ENCODE results near the gene TSEN2. TPM values are rescaled to one million over a fixed set of nuclear protein-coding genes. Genes with fewer than 3 reads are reported as not detected.

Gene TSEN2
- total RNA-seq, 4 donors from 2014 or later: 20.9 to 47.6 (median 30.1) TPM

GRCh38 chr3:12483410-12483809, 870 bp upstream of the TSEN2 start:
- TF ChIP-seq CTCF (IDR thresholded peaks at IDR 0.05) (no peak), POLR2AphosphoS5 (IDR thresholded peaks at IDR 0.05) (no peak), EP300 (IDR thresholded peaks at IDR 0.05; ENCODE audit: low read depth) (no peak), POLR2A (IDR thresholded peaks at IDR 0.05) (no peak)
- Histone ChIP-seq H3K36me3 (no peaks in the 10 kb centered on the region), H3K9me3 (no peaks in the 10 kb centered on the region), H3K4me1 (peaks cover 9 to 53% (median 31%) of the 10 kb centered on the region in 4 donors), H3K4me3 (peak overlapping the region in 2 of 4 donors; percentile 65 to 75), H3K27ac (peak overlapping the region; percentile 80 to 91 (median 87)), H3K27me3 (no peaks in the 10 kb centered on the region)
- DNase-seq: no peak
- 31% methylated on average over 1 of the region's 1 CpG; no CpG with 5 or more reads in 1 of the 2 donors for WGBS, 2 donors (ENCODE audit: low coverage in 1 of 2)
- intact Hi-C loops (cut with DNase I; ENCODE audit: low total_unique reads): no loop called here
- in situ Hi-C loops (cut with MboI; ENCODE audit: low pct_ligation_motif_present in 1 of 4, low pct_unique_long_range_greater_than_20kb in 1 of 4, low sequenced_read_pairs in 3 of 4): loop anchor here in 2 of 4 donors (5.0 to 25.0 kb wide), 2 partner anchors 346 kb away; no protein-coding TSS in a partner anchor

GRCh38 chr3:12483872-12484197, 445 bp upstream of the TSEN2 start:
- no peaks in the 10 kb centered on the region for H3K36me3 ChIP-seq
- no peaks in the 10 kb centered on the region for H3K27me3 ChIP-seq
- no peak for DNase-seq
- H3K4me3 ChIP-seq: peak overlapping the region; percentile 8 to 75 (median 62)
- peak overlapping the region; percentile 80 to 91 (median 87) for H3K27ac ChIP-seq
- intact Hi-C loops (cut with DNase I; ENCODE audit: low total_unique reads) (no loop called here), in situ Hi-C loops (cut with MboI; ENCODE audit: low pct_ligation_motif_present in 1 of 4, low pct_unique_long_range_greater_than_20kb in 1 of 4, low sequenced_read_pairs in 3 of 4) (loop anchor here in 2 of 4 donors (5.0 to 25.0 kb wide), 2 partner anchors 347 kb away; no protein-coding TSS in a partner anchor)
- TF ChIP-seq POLR2AphosphoS5 (IDR thresholded peaks at IDR 0.05) (no peak), CTCF (IDR thresholded peaks at IDR 0.05) (no peak), EP300 (IDR thresholded peaks at IDR 0.05; ENCODE audit: low read depth) (no peak), POLR2A (IDR thresholded peaks at IDR 0.05) (no peak)
- 6% methylated on average over 10 of the region's 10 CpGs; no CpG with 5 or more reads in 1 of the 2 donors for WGBS, 2 donors (ENCODE audit: low coverage in 1 of 2)
- peaks cover 9 to 53% (median 31%) of the 10 kb centered on the region in 4 donors for H3K4me1 ChIP-seq
- no peaks in the 10 kb centered on the region for H3K9me3 ChIP-seq

- in situ Hi-C loops (cut with MboI; ENCODE audit: low pct_ligation_motif_present in 1 of 4, low pct_unique_long_range_greater_than_20kb in 1 of 4, low sequenced_read_pairs in 3 of 4): loop anchor here in 2 of 4 donors (5.0 to 25.0 kb wide), 2 partner anchors 348 kb away; no protein-coding TSS in a partner anchor
- H3K4me3 ChIP-seq: peak overlapping the region; percentile 58 to 75 (median 62)
- H3K27me3 ChIP-seq: no peaks in the 10 kb centered on the region
- H3K36me3 ChIP-seq: no peaks in the 10 kb centered on the region
- no peaks in the 10 kb centered on the region for H3K9me3 ChIP-seq
- 2 to 4% methylated on average over 4 to 5 of the region's 5 CpGs for WGBS, 2 donors (ENCODE audit: low coverage in 1 of 2)
- H3K27ac ChIP-seq: peak overlapping the region; percentile 80 to 91 (median 87)
- TF ChIP-seq CTCF (IDR thresholded peaks at IDR 0.05) (no peak), POLR2AphosphoS5 (IDR thresholded peaks at IDR 0.05) (no peak), EP300 (IDR thresholded peaks at IDR 0.05; ENCODE audit: low read depth) (no peak), POLR2A (IDR thresholded peaks at IDR 0.05) (no peak)
- intact Hi-C loops (cut with DNase I; ENCODE audit: low total_unique reads): no loop called here
- no peak for DNase-seq
- peaks cover 9 to 44% (median 24%) of the 10 kb centered on the region in 4 donors for H3K4me1 ChIP-seq
Observed at GRCh38 chr3:12484983-12485327, 675 bp downstream of the TSEN2 start.

- DNase-seq: no peak
- H3K4me3 ChIP-seq: no peak overlapping the region
- TF ChIP-seq POLR2A (IDR thresholded peaks at IDR 0.05) (no peak), POLR2AphosphoS5 (IDR thresholded peaks at IDR 0.05) (no peak), CTCF (IDR thresholded peaks at IDR 0.05) (no peak), EP300 (IDR thresholded peaks at IDR 0.05; ENCODE audit: low read depth) (no peak)
- intact Hi-C loops (cut with DNase I; ENCODE audit: low total_unique reads): no loop called here
- H3K36me3 ChIP-seq: no peaks in the 10 kb centered on the region
- no peaks in the 10 kb centered on the region for H3K9me3 ChIP-seq
- peaks cover 9 to 34% (median 22%) of the 10 kb centered on the region in 4 donors for H3K4me1 ChIP-seq
- H3K27ac ChIP-seq: no peak overlapping the region
- H3K27me3 ChIP-seq: no peaks in the 10 kb centered on the region
- in situ Hi-C loops (cut with MboI; ENCODE audit: low pct_ligation_motif_present in 1 of 4, low pct_unique_long_range_greater_than_20kb in 1 of 4, low sequenced_read_pairs in 3 of 4): loop anchor here in 1 of 4 donors (25.0 kb wide), 1 partner anchor 349 kb away; no protein-coding TSS in a partner anchor
- WGBS, 2 donors (ENCODE audit: low coverage in 1 of 2): 84 to 88% methylated on average over 4 of the region's 4 CpGs
Observed at GRCh38 chr3:12486001-12486400, 1.7 kb downstream of the TSEN2 start.

Data from transverse colon (tissue), 4 donors.